ENCODE measurements around the gene TBX21.

TBX21 gene

DNA sequence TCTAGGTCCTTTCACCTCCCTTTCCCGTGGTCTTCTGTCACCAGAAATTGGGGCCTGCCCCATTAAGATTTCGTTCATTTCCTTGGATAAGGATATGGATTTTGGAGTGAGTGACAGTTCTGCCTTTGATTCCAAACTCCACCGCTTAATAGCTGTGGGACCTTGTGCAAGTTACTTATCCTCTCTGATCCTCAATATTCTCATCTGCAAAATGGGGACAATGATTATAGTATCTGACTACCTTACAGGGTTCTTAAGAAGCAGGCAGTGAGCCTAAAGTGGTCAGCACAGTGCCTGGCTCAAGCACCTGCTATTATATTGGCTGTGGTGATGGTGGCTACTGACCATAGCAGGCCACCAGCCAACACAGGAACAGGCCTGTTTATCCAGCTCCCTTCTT lies 23.4 kb upstream of the TBX21 start:
- DNase-seq (ENCODE audit: low read depth, low spot score): no peak
- H3K4me3 ChIP-seq (ENCODE audit: low read length): no peak overlapping the region

- DNase-seq (ENCODE audit: low read depth, low spot score): no peak
Measured at GRCh38 chr17:47711366-47712099, 21.5 kb upstream of the TBX21 start.

GRCh38 chr17:47712330-47713023 lies 20.6 kb upstream of the TBX21 start:
- H3K4me3 ChIP-seq (ENCODE audit: low read length): no peak overlapping the region
- DNase-seq (ENCODE audit: low read depth, low spot score): no peak

More at GRCh38 chr17:47711366-47712099, 21.5 kb upstream of the TBX21 start:
- no peak overlapping the region for H3K4me3 ChIP-seq (ENCODE audit: low read length)

- no peak for DNase-seq (ENCODE audit: low read depth, low spot score)
- H3K4me3 ChIP-seq (ENCODE audit: low read length): no peak overlapping the region
Measured at GRCh38 chr17:47713980-47714700, 18.9 kb upstream of the TBX21 start.

GRCh38 chr17:47714773-47715396 lies 18.2 kb upstream of the TBX21 start:
- DNase-seq (ENCODE audit: low read depth, low spot score): no peak

GRCh38 chr17:47715669-47716325 lies 17.2 kb upstream of the TBX21 start:
- DNase-seq (ENCODE audit: low read depth, low spot score): no peak
- H3K4me3 ChIP-seq (ENCODE audit: low read length): no peak overlapping the region

More at GRCh38 chr17:47714773-47715396, 18.2 kb upstream of the TBX21 start:
- no peak overlapping the region for H3K4me3 ChIP-seq (ENCODE audit: low read length)

DNA sequence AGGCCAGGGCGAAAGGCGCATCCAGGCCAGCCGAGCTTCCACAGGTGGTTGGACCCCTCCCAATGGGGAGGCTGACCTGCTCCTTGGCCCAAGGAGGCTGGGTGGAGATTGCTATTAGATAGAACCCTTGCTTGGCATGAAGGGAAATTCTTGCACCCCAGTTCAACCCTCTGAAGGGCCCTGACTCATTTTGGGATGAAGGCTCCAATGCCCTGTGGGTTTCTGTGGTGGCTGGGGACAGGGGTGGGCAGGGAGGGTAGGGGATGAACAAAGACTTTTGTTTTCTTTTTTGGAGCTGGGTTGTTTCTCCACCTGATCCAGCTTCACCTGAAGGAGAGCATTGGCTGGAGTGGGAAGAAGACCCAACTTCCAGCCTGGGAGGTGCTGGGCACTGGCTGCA lies 16.7 kb upstream of the TBX21 start:
- no peak for DNase-seq (ENCODE audit: low read depth, low spot score)
- H3K4me3 ChIP-seq (ENCODE audit: low read length): no peak overlapping the region

DNA sequence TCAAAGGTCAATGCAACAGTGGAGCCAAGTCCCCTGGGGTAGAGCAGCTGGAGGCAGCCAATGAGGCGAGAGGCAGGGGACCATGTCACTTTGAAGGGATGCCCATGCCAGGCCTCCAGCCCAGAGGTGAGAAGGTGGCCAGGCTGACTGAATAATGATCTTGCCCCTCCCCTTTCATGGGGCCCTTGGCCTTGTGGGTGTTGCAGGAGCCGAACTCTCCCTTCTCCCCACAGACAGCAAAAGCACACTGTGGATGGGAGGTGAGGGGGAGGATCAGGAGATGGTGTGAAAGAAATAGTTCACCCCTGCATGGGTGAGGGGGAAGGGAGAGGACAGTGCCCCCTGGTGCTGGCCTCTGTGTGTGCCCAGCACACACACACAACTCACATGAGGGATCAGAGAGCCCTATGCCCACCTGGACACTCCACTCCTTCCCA lies 15.8 kb upstream of the TBX21 start:
- DNase-seq (ENCODE audit: low read depth, low spot score): no peak
- H3K4me3 ChIP-seq (ENCODE audit: low read length): no peak overlapping the region

DNA sequence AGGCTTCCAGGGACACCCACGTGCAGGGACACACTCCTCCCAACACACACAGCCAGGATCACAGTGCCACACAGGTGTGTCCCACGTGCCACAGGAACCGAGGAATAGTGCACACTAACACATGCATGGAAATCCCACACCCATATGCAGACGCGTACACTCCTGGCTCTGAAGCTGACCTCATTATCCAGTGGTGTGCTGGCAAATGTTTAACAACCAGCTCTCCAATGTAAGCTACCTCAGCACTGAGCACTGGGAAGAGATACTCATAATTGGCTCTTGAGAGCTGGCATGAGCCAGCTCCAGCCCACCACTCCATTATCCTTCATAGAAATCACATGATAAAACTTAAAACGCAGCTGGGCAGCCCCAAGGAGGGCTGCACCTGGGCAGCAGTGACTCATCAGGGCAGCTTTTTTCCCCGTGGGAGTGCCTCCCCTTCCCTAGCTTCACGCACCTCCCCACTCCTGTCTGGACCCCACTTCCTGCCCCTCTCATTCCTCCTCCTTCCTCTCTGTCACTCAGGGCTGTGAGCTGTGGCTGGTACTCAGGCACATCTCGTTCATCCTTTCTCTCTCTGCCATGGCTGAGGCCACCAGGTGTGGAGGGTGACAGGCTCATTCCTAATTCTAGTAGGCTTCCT lies 14.9 kb upstream of the TBX21 start:
- DNase-seq (ENCODE audit: low read depth, low spot score): no peak
- no peak overlapping the region for H3K4me3 ChIP-seq (ENCODE audit: low read length)

DNA sequence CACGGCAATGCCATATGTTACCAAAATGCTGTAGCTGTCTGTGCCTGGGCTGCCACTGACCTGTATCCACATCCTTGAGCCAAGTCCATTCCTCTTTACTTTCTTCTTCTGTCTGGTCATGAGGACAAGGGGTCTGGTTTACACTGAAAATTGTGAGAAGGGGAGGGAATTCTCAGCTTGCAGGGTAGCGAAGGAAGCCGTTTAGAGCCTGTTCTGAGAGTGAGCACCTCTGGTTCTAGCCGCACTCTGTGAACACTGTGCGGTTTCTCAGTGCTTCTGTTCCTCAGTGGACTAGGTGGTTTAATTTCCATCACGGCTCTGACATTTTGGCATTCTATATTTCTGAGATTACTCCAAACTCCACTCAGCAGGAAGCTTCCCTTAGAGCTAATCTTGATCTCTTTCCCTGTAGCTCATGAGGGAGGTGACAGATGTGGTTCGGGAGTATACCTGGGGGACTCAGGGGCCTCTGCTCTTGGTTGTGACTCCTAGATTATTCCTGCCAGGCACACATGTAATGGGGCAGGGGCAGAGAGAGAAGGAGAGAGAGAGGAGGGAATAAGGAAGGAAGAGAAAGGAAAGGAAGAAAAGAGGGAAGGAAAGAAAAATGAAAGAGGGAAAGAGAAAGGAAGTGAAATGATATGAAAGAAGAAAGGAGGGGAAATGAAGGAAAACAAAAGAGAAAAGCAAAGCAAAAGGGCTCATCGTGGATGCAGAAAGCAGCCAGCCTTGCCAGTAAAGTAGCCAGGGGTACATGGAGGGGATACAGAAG lies 14.2 kb upstream of the TBX21 start:
- no peak for DNase-seq (ENCODE audit: low read depth, low spot score)
- no peak overlapping the region for H3K4me3 ChIP-seq (ENCODE audit: low read length)

GRCh38 chr17:47719411-47720152 lies 13.5 kb upstream of the TBX21 start:
- no peak for DNase-seq (ENCODE audit: low read depth, low spot score)
- no peak overlapping the region for H3K4me3 ChIP-seq (ENCODE audit: low read length)

GRCh38 chr17:47720196-47720595 lies 12.8 kb upstream of the TBX21 start:
- no peak for DNase-seq (ENCODE audit: low read depth, low spot score)
- H3K4me3 ChIP-seq (ENCODE audit: low read length): no peak overlapping the region

GRCh38 chr17:47720754-47721533 lies 12.1 kb upstream of the TBX21 start:
- no peak for DNase-seq (ENCODE audit: low read depth, low spot score)
- peak overlapping the region; percentile 16; the same call in 1 of the 2 replicates for H3K4me3 ChIP-seq (ENCODE audit: low read length)

- no peak for DNase-seq (ENCODE audit: low read depth, low spot score)
Measured at GRCh38 chr17:47721725-47722124, 11.3 kb upstream of the TBX21 start.

DNA sequence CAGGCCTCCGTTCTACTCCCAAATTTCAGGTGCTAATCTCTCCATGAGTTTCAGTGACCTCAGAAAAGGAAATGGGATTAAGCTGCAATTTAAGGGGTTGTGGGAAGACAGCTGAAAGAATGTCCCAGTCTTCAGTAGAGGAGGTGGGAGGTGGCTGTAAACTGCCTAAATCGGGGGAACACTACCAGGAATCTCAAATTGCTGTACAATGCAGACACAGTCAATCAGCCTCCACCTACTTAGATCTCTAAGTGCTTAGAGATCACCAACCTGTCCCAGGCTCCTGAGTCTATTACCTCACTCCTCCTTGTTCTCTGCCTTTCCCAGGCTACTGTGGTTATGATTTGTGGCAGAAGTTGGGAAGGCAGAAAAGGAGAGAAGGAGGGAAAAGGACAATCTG lies 8.3 kb upstream of the TBX21 start:
- no peak overlapping the region for H3K4me3 ChIP-seq (ENCODE audit: low read length)
- no peak for DNase-seq (ENCODE audit: low read depth, low spot score)

More at GRCh38 chr17:47721725-47722124, 11.3 kb upstream of the TBX21 start:
- no peak overlapping the region for H3K4me3 ChIP-seq (ENCODE audit: low read length)

DNA sequence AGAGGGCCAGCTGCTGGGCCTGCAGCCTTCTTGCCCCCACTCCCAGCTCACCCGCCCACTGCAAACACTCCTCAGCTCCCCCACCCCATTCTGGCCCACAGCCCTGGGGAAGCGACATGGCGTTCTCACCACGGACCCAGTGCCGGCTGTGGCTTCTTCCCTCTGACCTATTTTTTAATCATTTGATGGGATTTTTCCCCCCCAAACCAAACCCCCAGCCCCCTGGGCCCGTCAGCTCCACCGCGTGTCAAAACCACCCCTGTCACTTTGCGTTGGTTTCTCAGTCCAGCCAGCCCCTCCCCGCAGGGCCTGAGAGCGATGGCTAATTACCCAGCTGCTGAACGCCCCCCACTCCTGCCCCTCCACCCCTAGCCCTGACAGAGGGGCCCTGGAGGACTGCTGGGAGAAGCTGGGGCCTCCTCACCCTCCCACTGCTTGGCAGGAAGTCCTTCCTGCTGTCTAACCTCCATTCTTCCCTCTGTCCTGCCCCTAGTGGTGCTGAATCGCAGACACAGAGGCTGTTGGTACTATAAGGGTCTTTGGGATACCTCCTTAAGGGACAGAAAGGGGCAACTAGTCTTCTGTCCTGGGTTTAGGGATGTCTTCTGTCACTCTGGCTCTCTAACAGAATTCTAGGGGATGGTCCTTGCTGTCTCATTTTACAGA lies 7.5 kb upstream of the TBX21 start:
- no peak for DNase-seq (ENCODE audit: low read depth, low spot score)
- no peak overlapping the region for H3K4me3 ChIP-seq (ENCODE audit: low read length)

Data from Jurkat, Clone E6-1 (cell line).